HepG2 (cell line): ENCODE measurements around the gene BCO1.
"Not testable (repeated sequence)": the region's sequence is repeated elsewhere in the genome, so short reads cannot be mapped to it uniquely, and the experiment has no call there.

Experiments used
- CBFB ChIP-seq: sonication (generic); formaldehyde crosslinking; IDR thresholded peaks from 2 replicates; pipeline ENCODE4 v1.4.0; 2020; ENCODE audit warnings: missing genetic modification reagents
- HES4 ChIP-seq: sonication (generic); formaldehyde crosslinking; IDR thresholded peaks from 2 replicates; pipeline ENCODE4 v1.9.0; 2021; ENCODE audit warnings: mild to moderate bottlenecking, missing genetic modification reagents, borderline replicate concordance
- MXD4 ChIP-seq: IDR thresholded peaks from 2 replicates; pipeline ENCODE4 v1.6.1; 2016; ENCODE audit warnings: mild to moderate bottlenecking, missing biosample characterization, missing genetic modification reagents
- MYC ChIP-seq: sonication (generic); formaldehyde crosslinking; IDR thresholded peaks from 2 replicates; pipeline ENCODE4 v1.9.0; 2021; ENCODE audit warnings: missing genetic modification reagents, borderline replicate concordance
- SALL2 ChIP-seq: sonication (generic); formaldehyde crosslinking; IDR thresholded peaks from 2 replicates; pipeline ENCODE4 v1.8.1; 2023; ENCODE audit warnings: mild to moderate bottlenecking, missing genetic modification reagents, inconsistent platforms
- ZNF10 ChIP-seq: sonication (generic); formaldehyde crosslinking; IDR thresholded peaks from 2 replicates; pipeline ENCODE4 v1.4.0; 2020; ENCODE audit warnings: mild to moderate bottlenecking, low read depth, missing genetic modification reagents, borderline replicate concordance
- ZNF24 ChIP-seq: fragments of 450-650 bp; IDR thresholded peaks from 2 replicates; pipeline ENCODE4 v1.6.1; 2017; ENCODE audit warnings: antibody characterized with exemption, mild to moderate bottlenecking
- TF ChIP-seq, protein P1 (sequence below): sonication (generic); formaldehyde crosslinking; IDR thresholded peaks from 2 replicates; pipeline ENCODE4 v1.5.0; 2020; ENCODE audit warnings: mild to moderate bottlenecking, missing genetic modification reagents, moderate library complexity
- TF ChIP-seq, protein P2 (sequence below): sonication (generic); formaldehyde crosslinking; IDR thresholded peaks from 2 replicates; pipeline ENCODE4 v1.4.0; 2020; ENCODE audit warnings: missing genetic modification reagents, borderline replicate concordance
- TF ChIP-seq, protein P3 (sequence below): sonication (generic); formaldehyde crosslinking; IDR thresholded peaks from 2 replicates; pipeline ENCODE4 v1.4.0; 2020; ENCODE audit warnings: low read depth, mild to moderate bottlenecking, missing genetic modification reagents

DNA sequence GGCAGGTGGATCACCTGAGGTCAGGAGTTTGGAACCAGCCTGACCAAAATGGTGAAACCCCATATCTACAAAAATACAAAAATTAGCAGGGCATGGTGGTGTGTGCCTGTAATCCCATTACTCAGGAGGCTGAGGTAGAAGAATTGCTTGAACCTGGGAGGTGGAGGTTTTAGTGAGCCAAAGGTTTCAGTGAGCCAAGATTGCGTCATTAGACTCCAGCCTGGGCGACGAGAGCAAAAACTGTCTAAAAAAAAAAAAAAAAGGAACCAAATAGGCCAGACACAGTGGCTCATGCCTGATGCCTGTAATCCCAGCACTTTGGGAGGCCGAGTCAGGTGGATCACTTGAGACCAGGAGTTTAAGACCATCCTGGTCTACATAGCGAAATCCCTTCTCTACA, 12.8 kb upstream of the BCO1 start:
- TF ChIP-seq SALL2 (CRISPR knock-in tag); ZNF10 (CRISPR knock-in tag); HES4 (CRISPR knock-in tag); CBFB (CRISPR knock-in tag); ZNF24; MXD4 (CRISPR knock-in tag); MYC (CRISPR knock-in tag): not testable (repeated sequence)
- TF ChIP-seq, protein P1, sequence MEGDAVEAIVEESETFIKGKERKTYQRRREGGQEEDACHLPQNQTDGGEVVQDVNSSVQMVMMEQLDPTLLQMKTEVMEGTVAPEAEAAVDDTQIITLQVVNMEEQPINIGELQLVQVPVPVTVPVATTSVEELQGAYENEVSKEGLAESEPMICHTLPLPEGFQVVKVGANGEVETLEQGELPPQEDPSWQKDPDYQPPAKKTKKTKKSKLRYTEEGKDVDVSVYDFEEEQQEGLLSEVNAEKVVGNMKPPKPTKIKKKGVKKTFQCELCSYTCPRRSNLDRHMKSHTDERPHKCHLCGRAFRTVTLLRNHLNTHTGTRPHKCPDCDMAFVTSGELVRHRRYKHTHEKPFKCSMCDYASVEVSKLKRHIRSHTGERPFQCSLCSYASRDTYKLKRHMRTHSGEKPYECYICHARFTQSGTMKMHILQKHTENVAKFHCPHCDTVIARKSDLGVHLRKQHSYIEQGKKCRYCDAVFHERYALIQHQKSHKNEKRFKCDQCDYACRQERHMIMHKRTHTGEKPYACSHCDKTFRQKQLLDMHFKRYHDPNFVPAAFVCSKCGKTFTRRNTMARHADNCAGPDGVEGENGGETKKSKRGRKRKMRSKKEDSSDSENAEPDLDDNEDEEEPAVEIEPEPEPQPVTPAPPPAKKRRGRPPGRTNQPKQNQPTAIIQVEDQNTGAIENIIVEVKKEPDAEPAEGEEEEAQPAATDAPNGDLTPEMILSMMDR (CRISPR knock-in tag), result not testable (repeated sequence)
- TF ChIP-seq, protein P2, sequence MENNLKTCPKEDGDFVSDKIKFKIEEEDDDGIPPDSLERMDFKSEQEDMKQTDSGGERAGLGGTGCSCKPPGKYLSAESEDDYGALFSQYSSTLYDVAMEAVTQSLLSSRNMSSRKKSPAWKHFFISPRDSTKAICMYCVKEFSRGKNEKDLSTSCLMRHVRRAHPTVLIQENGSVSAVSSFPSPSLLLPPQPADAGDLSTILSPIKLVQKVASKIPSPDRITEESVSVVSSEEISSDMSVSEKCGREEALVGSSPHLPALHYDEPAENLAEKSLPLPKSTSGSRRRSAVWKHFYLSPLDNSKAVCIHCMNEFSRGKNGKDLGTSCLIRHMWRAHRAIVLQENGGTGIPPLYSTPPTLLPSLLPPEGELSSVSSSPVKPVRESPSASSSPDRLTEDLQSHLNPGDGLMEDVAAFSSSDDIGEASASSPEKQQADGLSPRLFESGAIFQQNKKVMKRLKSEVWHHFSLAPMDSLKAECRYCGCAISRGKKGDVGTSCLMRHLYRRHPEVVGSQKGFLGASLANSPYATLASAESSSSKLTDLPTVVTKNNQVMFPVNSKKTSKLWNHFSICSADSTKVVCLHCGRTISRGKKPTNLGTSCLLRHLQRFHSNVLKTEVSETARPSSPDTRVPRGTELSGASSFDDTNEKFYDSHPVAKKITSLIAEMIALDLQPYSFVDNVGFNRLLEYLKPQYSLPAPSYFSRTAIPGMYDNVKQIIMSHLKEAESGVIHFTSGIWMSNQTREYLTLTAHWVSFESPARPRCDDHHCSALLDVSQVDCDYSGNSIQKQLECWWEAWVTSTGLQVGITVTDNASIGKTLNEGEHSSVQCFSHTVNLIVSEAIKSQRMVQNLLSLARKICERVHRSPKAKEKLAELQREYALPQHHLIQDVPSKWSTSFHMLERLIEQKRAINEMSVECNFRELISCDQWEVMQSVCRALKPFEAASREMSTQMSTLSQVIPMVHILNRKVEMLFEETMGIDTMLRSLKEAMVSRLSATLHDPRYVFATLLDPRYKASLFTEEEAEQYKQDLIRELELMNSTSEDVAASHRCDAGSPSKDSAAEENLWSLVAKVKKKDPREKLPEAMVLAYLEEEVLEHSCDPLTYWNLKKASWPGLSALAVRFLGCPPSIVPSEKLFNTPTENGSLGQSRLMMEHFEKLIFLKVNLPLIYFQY (CRISPR knock-in tag), result not testable (repeated sequence)
- TF ChIP-seq, protein P3, sequence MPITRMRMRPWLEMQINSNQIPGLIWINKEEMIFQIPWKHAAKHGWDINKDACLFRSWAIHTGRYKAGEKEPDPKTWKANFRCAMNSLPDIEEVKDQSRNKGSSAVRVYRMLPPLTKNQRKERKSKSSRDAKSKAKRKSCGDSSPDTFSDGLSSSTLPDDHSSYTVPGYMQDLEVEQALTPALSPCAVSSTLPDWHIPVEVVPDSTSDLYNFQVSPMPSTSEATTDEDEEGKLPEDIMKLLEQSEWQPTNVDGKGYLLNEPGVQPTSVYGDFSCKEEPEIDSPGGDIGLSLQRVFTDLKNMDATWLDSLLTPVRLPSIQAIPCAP (CRISPR knock-in tag), result not testable (repeated sequence)
